Mononuclear cell (primary cell): ENCODE measurements around the gene FAM161A. TPM values are rescaled to one million over a fixed set of nuclear protein-coding genes. Genes with fewer than 3 reads are reported as not detected.
"Not testable (repeated sequence)": the region's sequence is repeated elsewhere in the genome, so short reads cannot be mapped to it uniquely, and the experiment has no call there.

ENCODE experiments used
- H3K27me3 ChIP-seq: 2 replicates; pipeline ENCODE4 v1.6.0; 2011; ENCODE audit warnings: low read length, control low read depth; ENCODE audit not compliant: insufficient read depth
- H3K4me1 ChIP-seq: 2 replicates; pipeline ENCODE4 v1.5.1; 2011; ENCODE audit warnings: mild to moderate bottlenecking, low read length, control low read depth; ENCODE audit not compliant: insufficient read depth
- H3K4me3 ChIP-seq: 2 replicates; pipeline ENCODE4 v1.5.1; 2011; ENCODE audit warnings: mild to moderate bottlenecking, low read length, moderate library complexity
- H3K9me3 ChIP-seq: 2 replicates; pipeline ENCODE4 v1.5.1; 2011; ENCODE audit warnings: low read depth, mild to moderate bottlenecking, control low read depth, low read length
- total RNA-seq: library from RNA; depleted of rRNA; stranded (reverse); fragments of >200 nt; gene quantifications from one replicate; pipeline ENCODE4 v1.2.3, GENCODE V29; 2012

FAM161A gene
- total RNA-seq, 1 donor: 0.52 TPM

DNA sequence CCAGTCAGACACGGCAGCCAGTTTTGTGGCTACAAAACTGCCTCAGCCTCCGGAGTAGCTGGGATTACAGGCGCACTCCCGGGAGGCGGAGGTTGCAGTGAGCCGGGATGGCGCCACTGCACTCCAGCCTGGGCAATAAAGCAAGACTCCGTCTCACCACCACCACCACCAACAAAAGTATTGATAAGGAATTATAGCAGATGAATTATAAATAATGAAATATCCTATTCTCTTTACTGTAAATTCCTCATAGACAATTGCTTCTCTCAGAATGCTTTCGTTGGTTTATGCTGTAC is 1.4 kb upstream of the FAM161A start:
- Histone ChIP-seq H3K4me1 (peaks cover 16% of the 10 kb centered on the region), H3K27me3 (no peaks in the 10 kb centered on the region), H3K4me3 (no peak overlapping the region), H3K9me3 (no peaks in the 10 kb centered on the region)

DNA sequence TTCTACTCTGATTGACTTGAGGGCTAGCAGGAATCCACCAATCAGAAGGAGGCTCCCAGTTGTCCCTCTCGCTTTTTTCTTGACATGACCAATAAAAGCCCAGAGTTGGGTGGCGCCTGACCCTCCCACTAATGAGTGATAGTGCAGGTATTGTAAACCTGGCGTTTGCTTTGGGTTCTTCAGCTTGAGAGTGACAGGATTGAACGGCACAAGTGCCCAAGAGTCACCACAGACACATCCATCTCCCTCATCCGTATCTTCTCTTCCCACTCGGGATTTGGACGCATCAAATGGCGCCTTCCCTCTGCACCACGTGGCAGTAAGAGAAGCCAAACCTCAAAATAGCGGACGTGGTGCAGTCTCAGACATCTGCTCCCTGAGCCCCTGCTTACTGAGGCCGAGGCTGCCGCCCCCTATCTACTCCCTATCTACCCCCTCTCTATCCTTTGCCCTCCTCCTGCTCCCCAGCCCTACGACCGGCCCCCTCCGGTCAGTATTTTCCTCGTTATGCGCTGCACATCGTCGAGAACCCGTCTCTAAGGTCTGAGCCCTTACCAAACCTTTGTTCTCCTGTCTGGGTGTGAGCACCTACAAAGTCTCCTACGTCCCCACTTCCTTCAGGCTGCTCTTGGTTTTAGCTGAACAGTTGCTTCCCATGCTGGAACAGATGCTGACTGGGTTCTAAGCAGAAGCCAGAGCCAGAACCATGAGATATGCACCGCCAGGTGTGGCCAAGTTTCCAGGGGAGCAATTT is 881 bp upstream of the FAM161A start:
- Histone ChIP-seq H3K27me3 (no peaks in the 10 kb centered on the region), H3K4me1 (peaks cover 16% of the 10 kb centered on the region), H3K4me3 (peak overlapping the region; percentile 61)

DNA sequence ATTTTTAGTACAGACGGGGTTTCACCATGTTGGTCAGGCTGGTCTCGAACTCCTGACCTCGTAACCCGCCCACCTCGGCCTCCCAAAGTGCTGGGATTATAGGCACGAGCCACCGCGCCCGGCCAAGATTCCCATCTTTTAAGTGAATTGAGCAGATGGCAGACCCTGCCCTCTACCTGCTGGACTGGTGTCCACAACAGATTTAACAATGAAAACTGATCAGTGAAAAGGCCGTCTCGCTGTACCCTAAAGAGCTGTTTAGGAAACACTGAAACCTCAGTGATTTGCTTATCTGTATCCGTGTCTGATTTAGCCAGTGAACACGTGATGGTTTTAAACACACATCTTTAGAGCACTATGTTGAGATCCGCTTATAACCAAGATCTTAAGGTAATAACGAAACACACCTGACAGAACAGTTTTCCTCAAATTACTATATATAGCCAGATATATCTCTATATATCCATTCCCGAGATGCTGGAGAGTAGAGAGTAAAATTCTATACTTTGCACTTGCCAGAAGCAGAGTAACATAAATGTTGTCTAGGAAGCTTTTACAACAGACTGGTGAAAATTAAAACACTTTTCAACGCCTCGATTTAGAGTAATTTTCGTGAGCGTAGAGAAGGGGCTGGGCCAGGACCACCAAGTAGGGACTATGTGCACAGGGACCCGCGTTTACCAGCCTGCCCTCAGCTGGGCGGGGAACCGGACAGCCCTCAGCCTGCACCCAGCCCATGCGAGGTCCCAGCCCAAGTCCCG is 594 bp downstream of the FAM161A start:
- no peaks in the 10 kb centered on the region for H3K9me3 ChIP-seq
- no peaks in the 10 kb centered on the region for H3K27me3 ChIP-seq
- H3K4me3 ChIP-seq: peak overlapping the region; percentile 61
- H3K4me1 ChIP-seq: peaks cover 16% of the 10 kb centered on the region

More for the DNA sequence above, 881 bp upstream of the FAM161A start:
- no peaks in the 10 kb centered on the region for H3K9me3 ChIP-seq

DNA sequence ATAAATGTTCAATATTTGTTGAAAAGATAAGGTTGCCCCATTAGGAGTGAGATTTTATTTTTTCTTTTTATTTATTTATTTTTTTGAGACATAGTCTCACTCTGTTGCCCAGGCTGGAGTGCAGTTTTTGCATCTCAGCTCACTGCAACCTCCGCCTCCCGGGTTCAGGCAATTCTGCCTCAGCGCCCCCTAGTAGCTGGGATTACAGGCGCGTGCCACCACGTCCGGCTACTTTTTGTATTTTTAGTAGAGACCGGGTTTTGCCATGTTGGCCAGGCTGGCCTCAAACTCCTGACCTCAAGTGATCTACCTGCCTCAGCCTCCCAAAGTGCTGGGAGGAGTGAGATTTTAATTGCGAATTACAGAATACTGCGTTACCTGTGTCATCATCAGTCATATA is 2.6 kb downstream of the FAM161A start:
- H3K4me3 ChIP-seq, H3K9me3 ChIP-seq, H3K27me3 ChIP-seq: not testable (repeated sequence)
- H3K4me1 ChIP-seq: peaks cover 16% of the 10 kb centered on the region

DNA sequence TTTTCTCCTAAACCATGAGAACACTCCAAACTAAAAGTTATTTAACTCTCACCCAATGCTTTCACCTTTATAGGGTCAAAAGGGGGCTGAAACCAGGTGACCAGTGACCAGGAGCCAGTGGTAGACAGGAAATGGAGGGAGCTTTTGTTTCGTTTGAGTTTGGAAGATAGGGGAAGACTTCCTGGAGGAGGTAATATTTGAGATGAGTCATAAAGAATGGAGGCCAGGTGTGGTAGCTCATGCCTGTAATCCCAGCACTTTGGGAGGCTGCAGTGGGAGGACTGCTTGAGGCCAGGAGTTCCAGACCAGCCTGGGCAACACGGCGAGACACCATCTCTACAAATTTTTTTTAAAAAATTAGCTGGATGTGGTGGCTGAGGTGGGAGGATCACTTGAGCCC is 8.5 kb downstream of the FAM161A start:
- Histone ChIP-seq H3K4me3 (no peak overlapping the region), H3K4me1 (no peaks in the 10 kb centered on the region), H3K9me3 (no peaks in the 10 kb centered on the region), H3K27me3 (no peaks in the 10 kb centered on the region)

DNA sequence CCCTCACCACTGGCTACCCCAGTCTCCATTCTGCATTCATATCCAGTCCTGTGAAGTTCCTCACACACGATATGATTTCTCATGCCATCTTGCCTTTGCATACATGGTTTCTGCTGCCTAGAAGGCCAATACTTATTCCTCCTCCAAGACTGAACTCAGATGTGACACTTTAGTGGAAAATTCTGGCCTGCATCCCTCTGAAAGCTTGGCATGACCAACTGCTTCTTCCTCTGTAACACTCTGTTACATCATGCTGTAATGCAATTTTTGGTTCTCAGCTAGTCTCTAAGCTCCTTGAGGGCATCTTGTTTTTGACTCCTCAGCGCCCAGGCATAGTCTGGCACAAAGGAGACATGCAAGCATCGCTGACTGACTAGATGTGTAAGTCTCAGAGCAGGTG is 12.6 kb downstream of the FAM161A start:
- no peaks in the 10 kb centered on the region for H3K4me1 ChIP-seq
- H3K27me3 ChIP-seq: no peaks in the 10 kb centered on the region
- H3K9me3 ChIP-seq: no peaks in the 10 kb centered on the region
- H3K4me3 ChIP-seq: no peak overlapping the region

DNA sequence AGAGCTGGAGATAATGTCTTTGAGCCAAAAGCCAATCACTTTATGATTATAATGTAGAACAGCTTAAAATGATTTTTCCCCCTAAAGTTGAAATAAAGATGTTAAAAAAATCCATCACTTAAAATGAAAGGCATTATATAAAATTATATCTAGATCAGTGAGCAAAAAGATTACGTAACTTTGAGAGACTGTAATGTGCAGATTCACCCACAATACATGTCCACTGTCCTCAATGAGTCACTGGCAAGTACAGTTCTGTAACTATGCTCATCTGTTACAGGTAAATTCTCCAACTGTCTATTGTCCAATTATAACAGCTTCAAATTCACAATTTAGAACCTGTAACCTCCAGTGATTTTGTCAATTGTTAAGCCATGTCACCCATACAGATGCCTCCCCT is 19.0 kb downstream of the FAM161A start:
- Histone ChIP-seq H3K4me3 (no peak overlapping the region), H3K4me1 (no peaks in the 10 kb centered on the region), H3K27me3 (no peaks in the 10 kb centered on the region), H3K9me3 (no peaks in the 10 kb centered on the region)

DNA sequence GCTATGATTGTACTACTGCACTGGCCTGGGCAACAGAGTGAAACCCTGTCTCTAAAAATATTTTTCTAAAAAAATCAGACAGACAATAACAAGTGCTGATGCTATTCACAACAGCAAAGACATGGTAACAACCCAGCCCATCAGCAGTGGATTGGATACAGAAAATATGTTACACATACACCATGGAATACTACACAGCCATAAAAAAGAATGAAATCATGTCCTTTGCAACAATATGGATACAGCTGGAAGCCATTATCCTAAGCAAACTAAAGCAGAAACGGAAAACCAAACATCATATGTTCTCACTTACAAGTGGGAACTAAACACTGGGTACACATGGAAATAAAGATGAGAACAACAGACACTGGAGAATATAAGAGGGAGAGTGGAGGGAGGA is 19.9 kb downstream of the FAM161A start:
- Histone ChIP-seq H3K4me3 (no peak overlapping the region), H3K9me3 (no peaks in the 10 kb centered on the region), H3K4me1 (no peaks in the 10 kb centered on the region), H3K27me3 (no peaks in the 10 kb centered on the region)

DNA sequence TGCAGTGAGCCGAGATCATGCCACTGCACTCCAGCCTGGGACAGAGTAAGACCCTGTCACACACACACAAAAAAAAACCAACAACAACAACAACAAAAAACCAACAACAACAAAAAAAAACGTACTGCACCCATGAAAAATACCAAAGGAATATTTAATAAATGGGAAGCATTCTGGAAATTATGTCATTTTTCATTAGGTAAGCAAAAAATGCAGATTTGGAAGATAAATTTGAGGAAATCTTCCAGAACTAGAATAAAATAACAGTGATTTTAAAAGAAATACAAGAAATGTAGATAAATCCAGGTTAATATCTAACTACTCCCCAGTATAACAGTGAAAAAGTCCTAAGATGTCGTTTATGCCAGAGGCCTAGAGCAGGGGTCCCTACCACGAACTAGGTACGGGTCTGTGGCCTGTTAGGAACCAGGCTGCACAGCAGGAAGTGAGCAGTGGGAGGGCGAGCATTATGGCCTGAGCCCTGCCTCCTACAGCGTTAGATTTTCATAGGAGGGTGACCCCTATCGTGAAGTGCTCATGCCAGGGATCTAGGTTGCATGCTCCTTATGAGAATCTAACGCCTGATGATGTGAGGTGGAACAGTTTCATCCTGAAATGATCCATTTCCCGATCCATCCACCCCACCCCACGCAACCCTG is 21.5 kb downstream of the FAM161A start:
- Histone ChIP-seq H3K4me3 (no peak overlapping the region), H3K4me1 (no peaks in the 10 kb centered on the region), H3K9me3 (no peaks in the 10 kb centered on the region), H3K27me3 (no peaks in the 10 kb centered on the region)

DNA sequence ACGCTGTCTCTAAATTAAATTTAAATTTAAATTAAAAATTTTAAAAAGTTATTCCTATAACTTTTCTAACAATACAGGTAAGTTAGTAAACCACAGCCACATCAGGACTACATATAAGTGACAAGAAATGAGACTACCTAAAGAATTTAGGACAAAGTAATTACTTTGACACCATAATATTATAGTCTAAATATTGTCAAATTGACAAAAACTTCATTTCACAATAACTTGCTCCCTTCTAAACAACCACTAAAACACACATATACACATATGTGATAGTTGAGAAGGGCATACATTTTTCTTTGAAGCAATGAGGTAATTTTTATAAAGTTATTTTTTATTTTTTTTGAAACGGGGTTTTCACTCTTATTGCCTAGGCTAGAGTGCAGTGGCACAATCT is 31.6 kb downstream of the FAM161A start:
- Histone ChIP-seq H3K27me3 (no peaks in the 10 kb centered on the region), H3K4me3 (no peak overlapping the region), H3K9me3 (no peaks in the 10 kb centered on the region), H3K4me1 (no peaks in the 10 kb centered on the region)

DNA sequence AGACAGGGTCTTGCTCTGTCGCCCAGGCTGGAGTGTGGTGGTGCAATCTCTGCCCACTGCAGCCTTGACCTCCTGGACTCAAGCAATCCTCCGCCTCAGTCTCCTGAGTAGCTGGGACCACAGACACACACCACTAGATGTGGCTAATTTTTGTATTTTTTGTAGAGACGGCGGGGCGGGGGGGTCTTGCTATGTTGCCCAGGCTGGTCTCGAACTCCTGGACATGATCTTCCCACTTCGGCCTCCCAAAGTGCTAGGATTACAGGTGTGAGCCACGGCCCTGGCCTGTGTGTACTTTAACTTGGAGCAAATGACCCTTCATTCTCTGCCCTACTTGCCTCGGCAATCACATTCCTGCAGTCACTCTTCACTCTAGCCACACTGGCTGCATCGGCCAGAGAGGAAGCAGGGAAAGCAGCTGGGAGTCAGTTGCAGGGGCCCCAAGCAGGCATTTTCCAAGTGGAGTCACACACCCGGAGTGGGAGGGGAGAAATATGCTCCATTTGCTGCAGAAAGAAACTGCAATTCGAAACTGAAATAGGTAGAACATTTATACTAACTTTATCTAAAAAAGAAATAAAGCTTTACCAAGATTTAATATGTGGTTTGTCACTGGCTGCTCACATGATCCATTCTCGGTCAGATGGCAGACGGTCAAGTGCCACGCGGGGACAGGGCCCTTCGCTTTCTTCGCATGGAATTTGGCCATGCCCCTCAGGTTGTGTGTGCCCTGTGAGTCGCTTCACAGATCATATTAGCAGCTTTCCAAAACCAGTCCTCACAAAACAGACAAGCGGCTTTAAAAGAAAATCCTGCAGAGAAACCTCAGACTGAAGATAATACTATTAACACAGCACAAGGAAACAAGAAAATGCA is 37.1 kb downstream of the FAM161A start:
- Histone ChIP-seq H3K9me3 (no peaks in the 10 kb centered on the region), H3K4me3 (no peak overlapping the region), H3K4me1 (no peaks in the 10 kb centered on the region), H3K27me3 (no peaks in the 10 kb centered on the region)

DNA sequence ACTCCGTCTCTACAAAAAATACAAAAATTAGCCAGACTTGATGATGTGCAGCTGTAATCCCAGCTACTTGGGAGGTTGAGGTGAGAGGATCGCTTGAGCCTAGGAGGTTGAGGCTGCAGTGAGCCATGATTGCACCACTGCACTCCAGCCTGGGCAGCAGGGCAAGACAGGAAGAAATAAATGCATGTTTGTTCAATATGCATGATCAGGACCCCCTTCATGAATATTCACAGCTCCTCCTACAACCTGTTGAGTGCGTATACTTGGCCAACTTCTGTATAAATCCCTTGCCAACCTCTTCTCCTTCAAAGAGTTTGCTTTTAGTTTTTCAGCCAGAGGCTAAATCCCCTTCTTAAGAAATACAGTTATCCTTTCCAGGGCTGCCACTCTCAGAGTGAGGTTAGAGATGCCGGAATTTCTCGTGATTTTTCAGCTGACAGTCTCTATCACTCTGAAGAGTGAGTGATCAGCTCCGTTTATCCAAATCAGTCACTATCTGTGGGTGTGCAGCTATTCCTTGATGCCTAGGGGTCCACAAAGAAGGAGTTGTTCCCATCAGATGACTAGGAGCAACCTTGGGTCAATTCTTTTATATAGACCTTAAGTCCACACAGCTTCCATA is 39.2 kb downstream of the FAM161A start:
- Histone ChIP-seq H3K4me3 (no peak overlapping the region), H3K9me3 (no peaks in the 10 kb centered on the region), H3K27me3 (no peaks in the 10 kb centered on the region), H3K4me1 (no peaks in the 10 kb centered on the region)

DNA sequence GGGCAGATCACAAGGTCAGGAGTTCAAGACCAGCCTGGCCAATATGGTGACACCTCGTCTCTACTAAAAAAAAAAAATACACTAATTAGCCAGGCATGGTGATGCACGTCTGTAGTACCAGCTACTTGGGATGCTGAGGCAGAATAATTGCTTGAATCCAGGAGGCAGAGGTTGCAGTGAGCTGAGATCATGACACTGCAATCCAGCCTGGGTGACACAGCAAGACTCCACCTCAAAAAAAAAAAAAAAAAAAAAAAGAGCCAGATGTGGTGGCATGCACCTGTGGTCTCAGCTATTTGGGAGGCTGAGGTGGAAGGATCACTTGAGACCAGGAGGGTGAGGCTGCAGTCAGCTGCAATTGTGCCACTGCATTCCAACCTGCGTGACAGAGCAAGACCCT is 40.5 kb downstream of the FAM161A start:
- not testable (repeated sequence) for H3K4me1 ChIP-seq, H3K27me3 ChIP-seq, H3K4me3 ChIP-seq, H3K9me3 ChIP-seq

DNA sequence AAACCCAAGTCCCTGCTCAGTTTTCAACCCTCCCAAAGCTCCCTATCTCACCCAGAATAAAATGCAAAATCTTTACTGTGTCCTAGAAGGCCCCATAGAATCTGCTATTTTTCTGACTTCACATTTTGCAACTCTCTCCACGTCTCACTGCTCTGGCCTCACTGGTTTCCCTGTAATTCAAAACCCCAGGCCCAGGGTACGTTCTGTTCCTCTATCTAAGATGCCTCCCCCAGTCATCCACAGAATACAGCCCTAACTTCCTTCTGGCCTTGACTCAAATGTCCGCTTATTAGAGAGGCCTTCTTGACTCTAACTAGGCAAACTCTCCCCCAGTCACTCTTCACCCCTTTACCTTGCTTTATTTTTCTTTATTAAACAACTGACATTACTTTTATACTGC is 42.0 kb downstream of the FAM161A start:
- H3K4me1 ChIP-seq: no peaks in the 10 kb centered on the region
- H3K4me3 ChIP-seq: no peak overlapping the region
- H3K9me3 ChIP-seq: no peaks in the 10 kb centered on the region
- H3K27me3 ChIP-seq: no peaks in the 10 kb centered on the region
